ENCODE measurements around the gene ZSWIM6.

DNA sequence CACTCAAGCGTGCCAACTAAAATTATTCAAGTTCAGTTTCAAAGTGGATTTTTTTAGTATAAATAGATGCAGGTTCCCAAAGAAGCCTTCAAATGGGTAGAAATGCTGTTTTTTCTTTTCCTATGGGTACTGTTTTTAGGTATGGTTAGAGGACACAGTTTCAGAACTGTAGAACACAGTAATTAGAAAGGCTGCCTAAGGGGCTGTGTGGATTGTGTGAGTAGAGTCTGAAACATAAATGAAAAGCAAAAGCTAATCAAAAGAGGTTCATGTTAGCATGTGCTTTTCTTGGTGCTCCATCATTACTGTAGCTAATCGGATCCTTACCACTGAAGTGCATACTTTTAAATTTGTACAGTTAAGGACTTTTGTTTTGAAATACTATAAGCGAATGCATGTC lies 85.3 kb downstream of the ZSWIM6 start:
- TF ChIP-seq CTCF (conservative IDR thresholded peaks at IDR 0.05) (no peak), EZH2 (IDR thresholded peaks at IDR 0.05; ENCODE audit: low read depth) (no peak)
